ENCODE data around the gene RSU1. TPM values are rescaled to one million over a fixed set of nuclear protein-coding genes. Genes with fewer than 3 reads are reported as not detected.

The RSU1 gene
- total RNA-seq, 4 donors from 2014 or later = 40.5 to 95.4 (median 65.2) TPM

- Histone ChIP-seq H3K9me3 (no peaks in the 10 kb centered on the region), H3K36me3 (no peaks in the 10 kb centered on the region), H3K27ac (no peak overlapping the region), H3K27me3 (no peaks in the 10 kb centered on the region), H3K4me3 (no peak overlapping the region), H3K4me1 (no peaks in the 10 kb centered on the region)
- intact Hi-C loops (cut with DNase I; ENCODE audit: low total_unique reads) = no loop called here
- DNase-seq = no peak
- TF ChIP-seq CTCF (IDR thresholded peaks at IDR 0.05) (no peak), POLR2A (IDR thresholded peaks at IDR 0.05) (no peak)
These were observed 13.8 kb downstream of the RSU1 start for GRCh38 chr10:16803464-16803863.

GRCh38 chr10:16799621-16800020, 17.6 kb downstream of the RSU1 start:
- Histone ChIP-seq H3K27ac (no peak overlapping the region), H3K36me3 (no peaks in the 10 kb centered on the region), H3K27me3 (no peaks in the 10 kb centered on the region), H3K9me3 (no peaks in the 10 kb centered on the region), H3K4me1 (no peaks in the 10 kb centered on the region), H3K4me3 (no peak overlapping the region)
- DNase-seq = no peak
- intact Hi-C loops (cut with DNase I; ENCODE audit: low total_unique reads) = no loop called here
- TF ChIP-seq POLR2A (IDR thresholded peaks at IDR 0.05) (no peak), CTCF (IDR thresholded peaks at IDR 0.05) (no peak)

GRCh38 chr10:16798571-16798970, 18.7 kb downstream of the RSU1 start:
- no peak overlapping the region for H3K27ac ChIP-seq

GRCh38 chr10:16795410-16796073, 21.7 kb downstream of the RSU1 start:
- H3K4me1 ChIP-seq = no peaks in the 10 kb centered on the region
- intact Hi-C loops (cut with DNase I; ENCODE audit: low total_unique reads) = no loop called here
- DNase-seq = no peak
- TF ChIP-seq CTCF (IDR thresholded peaks at IDR 0.05) (no peak), POLR2A (IDR thresholded peaks at IDR 0.05) (no peak)
- no peaks in the 10 kb centered on the region for H3K9me3 ChIP-seq
- no peaks in the 10 kb centered on the region for H3K27me3 ChIP-seq
- no peak overlapping the region for H3K4me3 ChIP-seq
- no peaks in the 10 kb centered on the region for H3K36me3 ChIP-seq
- no peak overlapping the region for H3K27ac ChIP-seq

More at GRCh38 chr10:16798571-16798970, 18.7 kb downstream of the RSU1 start:
- intact Hi-C loops (cut with DNase I; ENCODE audit: low total_unique reads) = no loop called here
- no peak overlapping the region for H3K4me3 ChIP-seq
- no peak for DNase-seq
- no peaks in the 10 kb centered on the region for H3K36me3 ChIP-seq
- no peaks in the 10 kb centered on the region for H3K9me3 ChIP-seq
- H3K4me1 ChIP-seq = no peaks in the 10 kb centered on the region
- TF ChIP-seq CTCF (IDR thresholded peaks at IDR 0.05) = no peak
- TF ChIP-seq POLR2A (IDR thresholded peaks at IDR 0.05) = no peak
- no peaks in the 10 kb centered on the region for H3K27me3 ChIP-seq

GRCh38 chr10:16794005-16794404, 23.2 kb downstream of the RSU1 start:
- Histone ChIP-seq H3K9me3 (no peaks in the 10 kb centered on the region), H3K36me3 (no peaks in the 10 kb centered on the region), H3K27ac (no peak overlapping the region), H3K4me1 (no peaks in the 10 kb centered on the region), H3K27me3 (no peaks in the 10 kb centered on the region), H3K4me3 (no peak overlapping the region)
- intact Hi-C loops (cut with DNase I; ENCODE audit: low total_unique reads) = no loop called here
- no peak for DNase-seq
- TF ChIP-seq POLR2A (IDR thresholded peaks at IDR 0.05) (no peak), CTCF (IDR thresholded peaks at IDR 0.05) (no peak)

Data from uterus (tissue), 4 donors.